IPS-18a (cell line): ENCODE data around the gene CIITA.

Experiments used
- H3K27ac ChIP-seq: one replicate; pipeline ENCODE4 v1.5.1; 2013; ENCODE audit warnings: low read length
- H3K27me3 ChIP-seq: one replicate; pipeline ENCODE4 v1.6.1; 2013; ENCODE audit warnings: mild to moderate bottlenecking, low read length; ENCODE audit not compliant: control insufficient read depth, insufficient read depth
- H3K36me3 ChIP-seq: one replicate; pipeline ENCODE4 v1.6.1; 2013; ENCODE audit warnings: low read depth, low read length; ENCODE audit not compliant: control insufficient read depth
- H3K4me1 ChIP-seq: one replicate; pipeline ENCODE4 v1.6.1; 2013; ENCODE audit warnings: low read depth, low read length; ENCODE audit not compliant: control insufficient read depth
- H3K4me3 ChIP-seq: one replicate; pipeline ENCODE4 v1.5.1; 2013; ENCODE audit warnings: low read length
- H3K9ac ChIP-seq: one replicate; pipeline ENCODE4 v1.6.1; 2013; ENCODE audit warnings: mild to moderate bottlenecking, low read length, moderate library complexity
- H3K9me3 ChIP-seq: one replicate; pipeline ENCODE4 v1.6.1; 2013; ENCODE audit warnings: low read depth, low read length; ENCODE audit not compliant: control insufficient read depth

The CIITA gene

DNA sequence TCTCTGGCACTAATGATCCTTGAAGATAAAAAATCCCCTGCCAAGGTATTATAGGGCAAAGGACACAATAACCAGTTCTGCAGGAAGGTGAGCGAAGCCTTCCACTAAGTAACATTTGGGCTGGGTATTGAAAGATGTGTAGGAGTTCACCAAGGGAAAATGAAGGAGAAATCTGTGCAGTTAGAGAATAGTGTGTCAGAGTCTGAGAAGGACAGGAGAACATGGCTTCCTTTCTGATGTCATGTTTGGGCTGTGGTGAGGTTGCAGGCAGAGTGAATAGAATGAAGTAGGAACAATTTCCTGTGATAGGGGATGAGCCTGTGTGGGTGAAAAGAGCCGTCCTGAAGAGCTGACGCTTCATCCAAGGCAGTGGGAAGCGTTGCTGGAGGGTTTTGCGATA lies 24.1 kb upstream of the CIITA start:
- H3K9ac ChIP-seq = no peak overlapping the region
- H3K36me3 ChIP-seq = no peaks in the 10 kb centered on the region
- no peaks in the 10 kb centered on the region for H3K9me3 ChIP-seq
- no peaks in the 10 kb centered on the region for H3K27me3 ChIP-seq
- H3K4me1 ChIP-seq = no peaks in the 10 kb centered on the region
- no peak overlapping the region for H3K4me3 ChIP-seq
- no peak overlapping the region for H3K27ac ChIP-seq

DNA sequence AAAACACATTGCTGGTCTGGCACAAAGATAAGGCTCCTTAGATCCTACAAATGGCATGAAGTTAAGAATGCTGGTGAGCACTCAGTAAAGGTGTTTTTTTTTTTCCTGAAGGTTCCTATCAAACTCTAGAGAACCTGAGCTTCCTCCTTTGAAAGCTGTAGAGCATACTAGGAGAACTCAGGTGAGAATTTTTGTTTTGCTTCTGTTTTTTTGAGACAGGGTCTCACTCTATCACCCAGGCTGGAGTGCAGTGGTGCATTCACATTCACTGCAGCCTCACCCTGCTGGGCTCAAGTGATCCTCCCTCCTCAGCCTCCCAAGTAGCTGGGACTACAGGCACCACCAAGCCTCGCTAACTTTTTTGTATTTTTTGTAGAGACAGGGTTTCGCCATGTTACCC lies 21.0 kb upstream of the CIITA start:
- Histone ChIP-seq H3K4me1 (no peaks in the 10 kb centered on the region), H3K27me3 (no peaks in the 10 kb centered on the region), H3K4me3 (no peak overlapping the region)

DNA sequence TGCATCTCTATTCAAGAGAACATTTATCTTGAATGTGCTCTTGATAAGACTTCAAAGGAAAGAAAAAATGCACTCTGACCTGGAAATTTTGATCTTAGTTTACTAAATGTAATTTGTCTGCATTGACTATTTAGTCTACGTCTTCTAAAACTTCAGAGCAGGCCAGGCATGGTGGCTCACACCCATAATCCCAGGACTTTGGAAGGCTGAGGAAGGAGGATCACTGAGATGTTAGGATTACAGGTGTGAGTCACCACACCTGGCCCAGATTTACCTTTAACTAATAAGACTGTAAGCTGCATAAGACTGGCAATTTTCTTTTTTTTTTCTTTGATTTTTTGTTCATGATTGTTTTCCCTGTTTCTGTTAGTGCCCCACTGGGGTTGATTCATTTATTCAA lies 18.8 kb upstream of the CIITA start:
- Histone ChIP-seq H3K4me3 (no peak overlapping the region), H3K27me3 (no peaks in the 10 kb centered on the region), H3K4me1 (no peaks in the 10 kb centered on the region), H3K9ac (no peak overlapping the region), H3K9me3 (no peaks in the 10 kb centered on the region), H3K27ac (no peak overlapping the region), H3K36me3 (no peaks in the 10 kb centered on the region)

More for the DNA sequence above, 21.0 kb upstream of the CIITA start:
- H3K9ac ChIP-seq = no peak overlapping the region
- no peaks in the 10 kb centered on the region for H3K9me3 ChIP-seq
- H3K36me3 ChIP-seq = no peaks in the 10 kb centered on the region
- no peak overlapping the region for H3K27ac ChIP-seq

DNA sequence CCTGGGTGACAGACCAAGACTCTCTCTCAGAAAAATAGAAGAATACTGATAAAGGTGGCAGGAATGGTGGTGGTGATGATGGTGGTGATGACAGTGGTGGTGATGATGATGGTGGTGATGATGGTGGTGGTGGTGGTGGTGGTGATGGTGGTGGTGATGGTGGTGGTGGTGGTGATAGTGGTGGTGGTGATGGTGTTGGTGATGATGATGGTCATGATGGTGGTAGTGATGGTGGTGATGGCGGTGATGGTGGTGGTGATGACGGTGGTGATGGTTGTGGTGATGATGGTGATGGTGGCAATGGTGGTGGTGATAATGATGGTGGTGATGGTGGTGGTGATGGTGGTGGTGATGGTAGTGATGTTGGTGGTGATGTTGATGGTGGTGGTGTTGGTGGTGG lies 18.0 kb upstream of the CIITA start:
- no peak overlapping the region for H3K27ac ChIP-seq
- no peaks in the 10 kb centered on the region for H3K36me3 ChIP-seq
- no peak overlapping the region for H3K9ac ChIP-seq
- no peaks in the 10 kb centered on the region for H3K4me1 ChIP-seq
- H3K4me3 ChIP-seq = no peak overlapping the region
- H3K9me3 ChIP-seq = no peaks in the 10 kb centered on the region
- H3K27me3 ChIP-seq = no peaks in the 10 kb centered on the region

DNA sequence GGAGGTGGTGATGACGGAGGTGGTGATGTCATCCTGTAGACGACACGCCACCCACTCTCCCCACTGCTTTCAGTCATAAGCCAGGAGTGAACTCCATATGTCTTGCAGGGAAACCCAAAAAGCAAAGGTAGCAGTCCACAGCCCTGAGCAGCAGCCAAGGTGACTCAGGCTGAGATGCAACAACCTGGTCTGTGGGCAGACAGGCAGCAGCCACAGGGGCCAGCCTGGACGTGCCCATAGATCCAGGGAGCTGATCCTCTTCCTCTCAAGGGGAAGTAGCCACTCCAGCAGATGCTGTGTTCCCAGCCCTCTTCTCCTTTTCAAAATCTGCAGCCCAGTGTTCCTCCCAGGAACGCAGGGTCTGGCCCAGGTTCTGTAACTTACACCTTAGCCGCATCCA lies 17.3 kb upstream of the CIITA start:
- no peaks in the 10 kb centered on the region for H3K36me3 ChIP-seq
- H3K4me1 ChIP-seq = no peaks in the 10 kb centered on the region
- H3K27ac ChIP-seq = no peak overlapping the region

DNA sequence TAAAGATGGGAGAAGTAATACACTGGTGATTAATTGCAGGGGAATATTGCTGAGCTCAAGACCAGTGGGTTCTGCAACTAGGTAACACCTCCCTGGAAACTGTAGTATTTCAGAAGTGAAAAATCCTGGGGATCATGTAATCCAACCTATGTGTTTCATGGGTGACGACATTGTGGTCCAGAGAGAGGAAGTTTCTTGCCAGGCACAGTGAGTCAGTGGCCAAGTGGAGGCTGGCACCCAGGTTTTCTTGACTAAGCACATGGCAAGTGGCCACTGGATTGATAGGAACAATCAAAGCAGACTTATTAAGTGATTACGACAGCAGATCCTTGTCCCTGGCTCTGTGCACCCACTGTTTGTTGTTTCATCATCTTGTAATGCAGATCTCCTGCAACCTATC lies 14.6 kb upstream of the CIITA start:
- H3K27ac ChIP-seq = no peak overlapping the region
- H3K36me3 ChIP-seq = no peaks in the 10 kb centered on the region
- H3K27me3 ChIP-seq = no peaks in the 10 kb centered on the region
- no peak overlapping the region for H3K9ac ChIP-seq
- no peaks in the 10 kb centered on the region for H3K9me3 ChIP-seq
- no peak overlapping the region for H3K4me3 ChIP-seq
- no peaks in the 10 kb centered on the region for H3K4me1 ChIP-seq

More for the DNA sequence above, 17.3 kb upstream of the CIITA start:
- H3K9me3 ChIP-seq = no peaks in the 10 kb centered on the region
- H3K4me3 ChIP-seq = no peak overlapping the region
- no peak overlapping the region for H3K9ac ChIP-seq
- H3K27me3 ChIP-seq = no peaks in the 10 kb centered on the region

DNA sequence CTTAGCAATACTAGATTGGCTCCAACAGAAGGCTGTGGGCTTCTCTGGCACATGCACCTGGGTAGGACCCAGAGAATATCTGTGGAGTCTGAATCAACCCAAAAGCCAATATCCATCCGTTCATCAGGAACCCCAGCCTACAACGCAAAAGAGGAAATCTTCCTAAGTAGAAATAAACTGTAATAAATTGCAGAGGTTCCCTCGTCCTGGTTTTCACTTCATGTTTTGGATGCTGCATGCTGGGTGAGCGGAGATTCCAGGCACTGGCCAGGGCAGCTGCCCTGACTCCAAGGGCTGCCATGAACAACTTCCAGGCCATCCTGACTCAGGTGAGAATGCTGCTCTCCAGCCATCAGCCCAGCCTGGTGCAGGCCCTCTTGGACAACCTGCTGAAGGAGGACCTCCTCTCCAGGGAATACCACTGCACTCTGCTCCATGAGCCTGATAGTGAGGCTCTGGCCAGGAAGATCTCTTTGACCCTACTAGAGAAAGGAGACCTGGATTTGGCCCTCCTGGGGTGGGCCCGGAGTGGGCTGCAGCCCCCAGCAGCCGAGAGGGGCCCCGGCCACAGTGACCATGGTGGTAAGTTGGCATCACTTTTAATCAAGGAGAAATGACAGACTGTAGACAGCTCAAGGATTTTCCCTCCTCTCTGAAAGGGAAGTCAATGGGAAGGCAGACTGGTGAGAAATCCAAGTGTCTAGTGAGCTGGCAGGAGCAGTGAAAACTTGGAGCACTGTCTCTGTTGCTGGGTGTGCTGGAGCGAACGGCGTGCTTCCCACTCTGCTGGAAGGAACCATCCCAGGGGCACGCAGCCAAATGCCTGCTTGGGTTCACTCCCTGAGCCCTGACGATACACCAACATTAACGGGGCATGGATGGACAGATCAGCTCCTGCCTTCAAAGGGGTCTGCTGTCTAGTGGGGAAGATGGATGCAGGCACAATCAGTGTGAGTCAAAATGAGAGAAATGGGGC lies 10.7 kb upstream of the CIITA start:
- Histone ChIP-seq H3K4me3 (no peak overlapping the region), H3K9ac (no peak overlapping the region), H3K36me3 (no peaks in the 10 kb centered on the region), H3K4me1 (no peaks in the 10 kb centered on the region), H3K27ac (no peak overlapping the region), H3K27me3 (no peaks in the 10 kb centered on the region), H3K9me3 (no peaks in the 10 kb centered on the region)

DNA sequence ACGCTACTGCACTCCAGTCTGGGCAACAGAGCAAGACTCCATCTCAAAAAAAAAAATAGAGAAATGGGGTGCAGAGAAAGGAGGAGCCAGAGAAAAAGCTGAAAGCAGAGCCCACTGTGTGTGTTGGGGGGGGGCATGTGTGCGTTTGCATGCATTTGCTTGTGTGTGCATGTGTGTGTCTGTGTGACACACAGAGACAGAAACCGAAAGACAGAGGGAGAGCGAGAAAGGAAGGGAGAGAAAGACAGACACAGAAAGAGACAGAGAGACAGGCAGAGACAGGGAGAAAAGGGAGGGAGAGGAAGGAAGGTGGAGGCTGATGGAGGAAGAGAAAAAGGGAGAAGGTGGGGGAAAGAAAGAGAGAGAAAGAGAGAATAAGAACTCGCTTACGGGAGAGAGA lies 9.8 kb upstream of the CIITA start:
- H3K9ac ChIP-seq = no peak overlapping the region
- H3K27me3 ChIP-seq = no peaks in the 10 kb centered on the region
- H3K36me3 ChIP-seq = no peaks in the 10 kb centered on the region
- no peaks in the 10 kb centered on the region for H3K9me3 ChIP-seq
- H3K4me1 ChIP-seq = no peaks in the 10 kb centered on the region
- no peak overlapping the region for H3K27ac ChIP-seq
- no peak overlapping the region for H3K4me3 ChIP-seq

DNA sequence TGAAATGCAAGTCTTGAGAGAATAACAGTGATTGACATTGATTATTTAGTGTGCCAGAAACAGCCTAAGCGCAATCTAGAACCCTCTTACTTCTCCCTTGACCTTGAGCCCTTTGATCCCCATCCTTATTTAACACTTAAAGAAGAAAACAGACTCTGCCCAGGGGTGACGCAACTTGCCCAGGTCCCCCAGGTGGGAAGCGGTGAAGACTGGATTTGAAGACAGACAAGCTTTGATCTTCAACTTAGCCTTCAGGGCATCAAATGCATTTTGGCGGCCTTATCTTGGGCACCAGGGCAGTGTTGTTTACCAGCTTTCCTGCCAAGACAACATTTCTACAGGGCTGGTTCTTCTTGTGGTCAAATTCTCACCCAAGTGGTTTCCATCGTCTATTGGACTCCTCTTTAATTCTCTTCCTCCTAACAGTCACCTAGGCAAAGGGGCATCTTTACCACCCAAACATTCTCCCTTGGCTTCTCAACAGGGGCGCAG lies 8.9 kb upstream of the CIITA start:
- H3K27me3 ChIP-seq = no peaks in the 10 kb centered on the region
- H3K4me3 ChIP-seq = no peak overlapping the region
- no peaks in the 10 kb centered on the region for H3K4me1 ChIP-seq
- H3K36me3 ChIP-seq = no peaks in the 10 kb centered on the region
- no peak overlapping the region for H3K9ac ChIP-seq
- H3K9me3 ChIP-seq = no peaks in the 10 kb centered on the region
- H3K27ac ChIP-seq = no peak overlapping the region

DNA sequence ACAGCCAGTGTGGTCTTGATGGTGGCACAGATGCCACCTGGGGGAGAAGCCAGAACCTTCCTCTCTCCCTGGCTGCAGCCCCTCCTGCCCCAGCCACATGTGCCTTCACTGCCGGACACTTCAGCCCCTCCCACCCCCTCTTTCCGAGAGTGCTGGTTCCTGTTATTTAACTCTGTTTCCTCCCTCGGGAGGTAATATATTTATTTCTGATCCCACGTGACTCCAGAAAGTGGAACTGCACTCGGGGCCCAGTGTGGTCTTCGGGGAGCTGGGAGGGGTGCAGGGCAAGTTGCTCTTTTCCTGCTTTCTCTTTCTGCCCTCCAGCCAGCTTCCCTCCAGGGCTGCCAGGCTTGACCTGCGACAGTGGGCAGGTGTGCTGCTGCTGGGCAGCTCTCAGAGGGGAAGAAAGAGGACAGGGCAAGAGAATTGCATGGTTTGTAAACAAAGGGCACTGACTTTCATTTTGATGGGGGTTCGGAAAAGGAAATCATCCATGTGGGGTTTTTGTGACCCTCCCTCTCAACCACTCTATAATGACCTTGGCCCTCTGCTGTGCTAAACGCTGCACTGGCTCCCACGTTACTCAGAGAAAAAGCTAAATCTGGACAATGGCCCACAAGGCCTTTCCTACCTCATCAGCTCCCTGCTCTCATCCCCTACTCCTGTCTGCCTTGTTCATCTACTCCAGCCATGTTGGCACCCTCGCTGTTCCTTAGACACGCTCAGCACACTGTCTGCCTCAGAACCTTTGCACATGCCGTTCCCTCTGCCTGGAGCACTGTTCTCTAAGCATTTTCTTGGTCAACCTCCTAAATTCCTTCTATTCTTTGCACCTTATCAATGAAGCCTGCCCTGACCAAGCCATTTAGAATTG lies 8.2 kb upstream of the CIITA start:
- Histone ChIP-seq H3K4me1 (no peaks in the 10 kb centered on the region), H3K9me3 (no peaks in the 10 kb centered on the region), H3K36me3 (no peaks in the 10 kb centered on the region), H3K27me3 (no peaks in the 10 kb centered on the region), H3K4me3 (no peak overlapping the region), H3K9ac (no peak overlapping the region), H3K27ac (no peak overlapping the region)

DNA sequence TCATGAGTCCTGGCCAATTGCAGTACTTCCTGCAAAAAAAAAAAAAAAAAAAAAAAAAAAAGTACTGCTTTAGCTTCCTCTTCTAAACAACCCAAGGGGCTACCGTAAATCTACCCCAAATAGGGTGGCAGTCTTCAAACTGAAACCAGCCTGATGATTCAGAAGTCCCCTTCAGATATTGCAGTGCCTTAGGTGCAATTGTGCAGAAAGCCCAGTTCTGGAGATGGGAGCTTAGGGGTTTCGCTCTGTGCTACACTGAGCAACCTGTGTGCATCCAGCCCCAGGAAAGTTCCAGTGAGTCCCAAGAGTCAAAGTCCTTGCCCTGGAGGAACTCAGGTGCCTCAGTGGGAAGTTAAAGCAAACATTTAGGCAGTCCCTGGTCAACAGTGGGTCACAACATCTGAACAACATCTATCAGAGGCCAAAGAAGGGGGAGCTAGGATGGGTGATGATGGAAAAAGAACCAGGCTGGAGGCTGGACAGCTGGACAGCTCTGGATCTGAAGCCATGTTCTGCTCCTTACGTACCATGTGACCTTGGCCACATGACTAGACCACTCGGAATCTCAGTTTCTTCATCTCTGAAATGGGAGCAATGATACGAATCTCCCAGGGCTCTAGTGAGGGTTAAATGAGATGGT lies 6.7 kb upstream of the CIITA start:
- no peaks in the 10 kb centered on the region for H3K4me1 ChIP-seq
- no peak overlapping the region for H3K27ac ChIP-seq
- H3K4me3 ChIP-seq = no peak overlapping the region
- H3K27me3 ChIP-seq = no peaks in the 10 kb centered on the region
- H3K9me3 ChIP-seq = no peaks in the 10 kb centered on the region
- H3K9ac ChIP-seq = no peak overlapping the region
- H3K36me3 ChIP-seq = no peaks in the 10 kb centered on the region
